Trophoblast cell (in vitro differentiated cells and primary cell): ENCODE data around the gene IL1RN. TPM values are rescaled to one million over a fixed set of nuclear protein-coding genes. Genes with fewer than 3 reads are reported as not detected.

ENCODE experiments used
- DNase-seq, 2 donors: peaks; one replicate each; pipeline ENCODE4 v3.0.0-alpha.2; 2016
- H2AFZ ChIP-seq: 2 replicates; pipeline ENCODE4 v1.6.1; 2013; ENCODE audit warnings: low read length, moderate library complexity, mild to moderate bottlenecking; ENCODE audit not compliant: insufficient read depth, poor library complexity
- H2AK5ac ChIP-seq: 2 replicates; pipeline ENCODE4 v1.6.1; 2013; ENCODE audit warnings: mild to moderate bottlenecking, low read length
- H2BK120ac ChIP-seq: 2 replicates; pipeline ENCODE4 v1.6.1; 2013; ENCODE audit warnings: low read length, mild to moderate bottlenecking, moderate library complexity; ENCODE audit not compliant: insufficient read depth, poor library complexity
- H2BK12ac ChIP-seq: 2 replicates; pipeline ENCODE4 v1.6.1; 2013; ENCODE audit warnings: mild to moderate bottlenecking, low read length, moderate library complexity
- H2BK5ac ChIP-seq: 2 replicates; pipeline ENCODE4 v1.6.1; 2013; ENCODE audit warnings: low read length, low read depth, moderate library complexity, mild to moderate bottlenecking; ENCODE audit not compliant: poor library complexity
- H3K14ac ChIP-seq: 2 replicates; pipeline ENCODE4 v1.6.1; 2013; ENCODE audit warnings: mild to moderate bottlenecking, low read length
- H3K18ac ChIP-seq: 2 replicates; pipeline ENCODE4 v1.6.1; 2013; ENCODE audit warnings: mild to moderate bottlenecking, low read length
- H3K23ac ChIP-seq: 2 replicates; pipeline ENCODE4 v1.6.1; 2013; ENCODE audit warnings: low read length
- H3K27ac ChIP-seq: 2 replicates; pipeline ENCODE4 v1.5.1; 2013; ENCODE audit warnings: low read depth, mild to moderate bottlenecking, inconsistent platforms, low read length, moderate library complexity
- H3K27me3 ChIP-seq: 2 replicates; pipeline ENCODE4 v1.6.1; 2013; ENCODE audit warnings: inconsistent platforms, mild to moderate bottlenecking, low read length, moderate library complexity; ENCODE audit not compliant: insufficient read depth
- H3K36me3 ChIP-seq, 2 experiments: 1 replicate in 1 of 2; 2 replicates in 1 of 2; pipeline ENCODE4 v1.6.1; 2013; ENCODE audit warnings: low read length in 2 of 2, mild to moderate bottlenecking in 2 of 2, moderate library complexity in 1 of 2; ENCODE audit not compliant: insufficient read depth in 2 of 2, control insufficient read depth in 1 of 2
- H3K4ac ChIP-seq: 2 replicates; pipeline ENCODE4 v1.6.1; 2013; ENCODE audit warnings: low read depth, mild to moderate bottlenecking, low read length, moderate library complexity
- H3K4me1 ChIP-seq, 2 experiments: 1 replicate in 1 of 2; 2 replicates in 1 of 2; pipeline ENCODE4 v1.6.1; 2013; ENCODE audit warnings: low read length in 2 of 2, mild to moderate bottlenecking in 2 of 2, moderate library complexity in 1 of 2; ENCODE audit not compliant: insufficient read depth in 2 of 2, control insufficient read depth in 1 of 2
- H3K4me2 ChIP-seq: 2 replicates; pipeline ENCODE4 v1.6.1; 2013; ENCODE audit warnings: inconsistent platforms, mild to moderate bottlenecking, low read length, moderate library complexity
- H3K4me3 ChIP-seq: 2 replicates; pipeline ENCODE4 v1.5.1; 2013; ENCODE audit warnings: mild to moderate bottlenecking, low read depth, low read length, inconsistent platforms
- H3K79me1 ChIP-seq: one replicate; pipeline ENCODE4 v1.6.1; 2013; ENCODE audit warnings: low read length
- H3K79me2 ChIP-seq: 2 replicates; pipeline ENCODE4 v1.6.1; 2013; ENCODE audit warnings: low read length, mild to moderate bottlenecking; ENCODE audit not compliant: control insufficient read depth, insufficient read depth, poor library complexity
- H3K9ac ChIP-seq: 2 replicates; pipeline ENCODE4 v1.6.1; 2013; ENCODE audit warnings: mild to moderate bottlenecking, low read length
- H3K9me3 ChIP-seq: 2 replicates; pipeline ENCODE4 v1.6.1; 2013; ENCODE audit warnings: low read depth, mild to moderate bottlenecking, control low read depth, inconsistent platforms, low read length; ENCODE audit not compliant: insufficient read depth
- H4K12ac ChIP-seq: 2 replicates; pipeline ENCODE4 v1.6.1; 2013; ENCODE audit warnings: low read depth, mild to moderate bottlenecking, low read length, moderate library complexity
- H4K8ac ChIP-seq: 2 replicates; pipeline ENCODE4 v1.6.1; 2013; ENCODE audit warnings: low read depth, mild to moderate bottlenecking, low read length, moderate library complexity
- H4K91ac ChIP-seq: one replicate; pipeline ENCODE4 v1.6.1; 2013; ENCODE audit warnings: low read depth, mild to moderate bottlenecking, low read length, moderate library complexity
- WGBS: extraction: QIAGEN DNeasy Blood & Tissue Kit; methylation state at CpG from one replicate; pipeline ENCODE4 v1.1.7; 2013; ENCODE audit warnings: missing lambda C conversion rate; ENCODE audit not compliant: insufficient read length, insufficient coverage; ENCODE audit errors: extremely low coverage; 5-methylcytosine and 5-hydroxymethylcytosine counted together
- polyA plus RNA-seq: library from polyadenylated mRNA; stranded (reverse); fragments of 200-250 nt; gene quantifications from 2 replicates; pipeline ENCODE4 v1.2.3, GENCODE V29; 2013

IL1RN gene
- 0.33 and 0.37 TPM in 2 replicates for polyA plus RNA-seq

- DNase-seq = peak; percentile 8 to 36
- WGBS = no CpG with 5 or more reads among the region's 16 CpGs
- Histone ChIP-seq H3K4me2 (no peak within 1 kb of the TSS), H4K8ac (no peak within 1 kb of the TSS), H3K36me3 (no peaks in the 10 kb centered on the region), H2BK12ac (no peak within 1 kb of the TSS), H2AK5ac (no peak within 1 kb of the TSS), H3K27ac (no peak within 1 kb of the TSS), H3K9me3 (peaks cover 4% of the 10 kb centered on the region), H3K9ac (peak within 1 kb of the TSS; percentile 10), H3K14ac (no peak within 1 kb of the TSS), H2BK120ac (no peak within 1 kb of the TSS), H3K79me1 (no peaks in the 10 kb centered on the region), H2BK5ac (no peak within 1 kb of the TSS), H3K4me3 (no peak within 1 kb of the TSS), H3K79me2 (no peaks in the 10 kb centered on the region), H3K23ac (no peak within 1 kb of the TSS), H4K91ac (no peak within 1 kb of the TSS), H3K4me1 (no peaks in the 10 kb centered on the region), H3K4ac (no peak within 1 kb of the TSS), H3K27me3 (no peaks in the 10 kb centered on the region), H2AFZ (no peak within 1 kb of the TSS), H4K12ac (no peak within 1 kb of the TSS), H3K18ac (no peak within 1 kb of the TSS)
These were observed at the start of gene IL1RN for GRCh38 chr2:113126845-113127645. TSS of gene IL1RN (plus strand) at chr2:113127598. CDS start at chr2:113127625, 27 bp downstream.

GRCh38 chr2:113077921-113078320 lies 49.5 kb upstream of the IL1RN start:
- Histone ChIP-seq H3K27ac (no peak overlapping the region), H2AFZ (no peak overlapping the region), H2BK120ac (no peak overlapping the region), H3K4me1 (no peaks in the 10 kb centered on the region), H3K4me2 (no peak overlapping the region), H3K4ac (no peak overlapping the region), H2BK12ac (no peak overlapping the region), H4K12ac (no peak overlapping the region), H3K14ac (no peak overlapping the region), H3K23ac (no peak overlapping the region), H4K8ac (no peak overlapping the region), H3K79me2 (no peaks in the 10 kb centered on the region), H4K91ac (no peak overlapping the region), H3K79me1 (no peaks in the 10 kb centered on the region), H3K27me3 (no peaks in the 10 kb centered on the region), H2AK5ac (no peak overlapping the region), H3K4me3 (no peak overlapping the region), H3K36me3 (no peaks in the 10 kb centered on the region), H2BK5ac (no peak overlapping the region), H3K9me3 (no peaks in the 10 kb centered on the region), H3K9ac (no peak overlapping the region), H3K18ac (no peak overlapping the region)
- no peak for DNase-seq
- no CpG with 5 or more reads among the region's 1 CpG for WGBS

- H3K23ac ChIP-seq = no peak overlapping the region
- no peak overlapping the region for H3K9ac ChIP-seq
- no peaks in the 10 kb centered on the region for H3K27me3 ChIP-seq
- no peaks in the 10 kb centered on the region for H3K4me1 ChIP-seq
- no peak overlapping the region for H3K18ac ChIP-seq
- no peak overlapping the region for H2AFZ ChIP-seq
- H2AK5ac ChIP-seq = no peak overlapping the region
- H3K4ac ChIP-seq = no peak overlapping the region
- no peaks in the 10 kb centered on the region for H3K79me1 ChIP-seq
- H4K12ac ChIP-seq = no peak overlapping the region
- WGBS = no CpG with 5 or more reads among the region's 6 CpGs
- no peak overlapping the region for H3K14ac ChIP-seq
- no peaks in the 10 kb centered on the region for H3K9me3 ChIP-seq
- H3K79me2 ChIP-seq = no peaks in the 10 kb centered on the region
- H3K27ac ChIP-seq = no peak overlapping the region
- H3K4me2 ChIP-seq = no peak overlapping the region
- no peak for DNase-seq
- H2BK5ac ChIP-seq = no peak overlapping the region
- H3K36me3 ChIP-seq = no peaks in the 10 kb centered on the region
- no peak overlapping the region for H3K4me3 ChIP-seq
- H2BK12ac ChIP-seq = no peak overlapping the region
- H4K8ac ChIP-seq = no peak overlapping the region
- no peak overlapping the region for H2BK120ac ChIP-seq
- H4K91ac ChIP-seq = no peak overlapping the region
These were observed 49.0 kb upstream of the IL1RN start for GRCh38 chr2:113078350-113078839.

GRCh38 chr2:113079131-113079530 lies 48.3 kb upstream of the IL1RN start:
- H2BK5ac ChIP-seq = no peak overlapping the region
- no peaks in the 10 kb centered on the region for H3K79me1 ChIP-seq
- DNase-seq = peak; percentile 30 to 84
- no peak overlapping the region for H3K4ac ChIP-seq
- WGBS = no CpG with 5 or more reads among the region's 4 CpGs
- no peak overlapping the region for H2AK5ac ChIP-seq
- no peak overlapping the region for H3K9ac ChIP-seq
- no peak overlapping the region for H2BK12ac ChIP-seq
- no peak overlapping the region for H3K18ac ChIP-seq
- no peaks in the 10 kb centered on the region for H3K27me3 ChIP-seq
- no peak overlapping the region for H4K12ac ChIP-seq
- no peak overlapping the region for H4K8ac ChIP-seq
- no peaks in the 10 kb centered on the region for H3K9me3 ChIP-seq
- H3K4me1 ChIP-seq = no peaks in the 10 kb centered on the region
- no peaks in the 10 kb centered on the region for H3K36me3 ChIP-seq
- no peak overlapping the region for H2AFZ ChIP-seq
- no peak overlapping the region for H3K27ac ChIP-seq
- no peak overlapping the region for H3K14ac ChIP-seq
- H3K4me3 ChIP-seq = no peak overlapping the region
- no peak overlapping the region for H4K91ac ChIP-seq
- H2BK120ac ChIP-seq = no peak overlapping the region
- no peaks in the 10 kb centered on the region for H3K79me2 ChIP-seq
- no peak overlapping the region for H3K23ac ChIP-seq
- H3K4me2 ChIP-seq = no peak overlapping the region
